Tongue (tissue), 3 donors: ENCODE results near the gene BHMT. TPM values are rescaled to one million over a fixed set of nuclear protein-coding genes. Genes with fewer than 3 reads are reported as not detected.
"Not testable (repeated sequence)": the region's sequence is repeated elsewhere in the genome, so short reads cannot be mapped to it uniquely, and the experiment has no call there.

Source experiments
- DNase-seq: peaks from one replicate; pipeline ENCODE4 v3.0.0-alpha.2; 2015
- small RNA-seq: library from RNA; depleted of rRNA; stranded (forward); fragments of <200 nt; gene quantifications from one replicate; pipeline ENCODE3, GENCODE V24; 2014; ENCODE audit warnings: low replicate concordance
- total RNA-seq: library from RNA; depleted of rRNA; stranded (reverse); fragments of >200 nt; gene quantifications from one replicate; pipeline ENCODE4 v1.2.3, GENCODE V29; 2014

The BHMT gene
- total RNA-seq, 1 donor from 2014 or later = 0.21 TPM

DNA sequence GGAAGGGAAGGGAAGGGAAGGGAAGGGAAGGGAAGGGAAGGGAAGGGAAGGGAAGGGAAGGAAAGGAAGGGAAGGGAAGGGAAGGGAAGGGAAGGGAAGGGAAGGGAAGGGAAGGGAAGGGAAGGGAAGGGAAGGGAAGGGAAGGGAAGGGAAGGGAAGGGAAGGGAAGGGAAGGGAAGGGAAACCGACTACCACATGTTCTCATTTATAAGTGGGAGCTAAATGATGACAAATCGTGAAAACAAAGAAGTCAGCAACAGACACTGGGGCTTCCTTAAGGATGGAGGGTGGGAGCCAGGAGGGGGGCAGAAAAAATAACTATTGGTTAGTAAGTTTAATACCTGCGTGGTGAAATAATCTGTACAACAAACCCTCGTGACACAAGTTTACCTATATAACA is 68.8 kb downstream of the BHMT start:
- DNase-seq = not testable (repeated sequence)

DNA sequence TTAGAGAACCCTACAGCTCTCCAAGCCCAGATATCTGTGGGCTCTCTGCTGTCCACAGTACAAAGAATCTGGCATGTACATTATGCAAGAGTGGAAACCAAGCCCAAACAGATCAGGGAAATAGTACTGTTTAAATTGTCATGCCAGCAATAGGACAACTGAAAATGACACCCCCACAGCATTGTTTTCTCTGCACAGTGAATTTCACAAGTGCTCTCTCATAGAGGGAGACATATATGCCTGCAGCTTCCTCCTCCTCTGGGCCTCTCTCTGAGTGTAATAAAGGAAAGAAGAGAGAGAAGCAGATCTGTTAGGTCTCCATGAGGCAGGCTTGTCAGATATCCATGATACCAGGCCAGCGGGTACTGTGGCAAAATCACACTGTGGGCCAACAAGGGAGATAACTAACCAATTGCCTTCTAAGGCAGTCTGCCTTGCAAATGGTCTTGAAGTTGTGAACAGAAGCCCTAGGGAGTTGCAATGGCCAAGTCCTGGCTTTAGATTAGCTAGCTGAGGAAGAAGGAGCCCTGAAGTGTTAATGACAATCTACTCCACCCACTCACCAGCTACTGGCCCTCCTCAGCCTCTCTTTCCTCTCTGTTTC is 69.9 kb downstream of the BHMT start:
- DNase-seq = no peak

Small RNAs within 50 kb of the gene (small RNA-seq; reads per million reads assigned to genes)
- gene RNY3P1 = not detected

Other genes with a start within 250 kb of the BHMT start
- 17.4 TPM for gene ARSB, start 126.5 kb upstream of the BHMT start, total RNA-seq
- 1.8 TPM for gene DMGDH, start 42.1 kb upstream of the BHMT start, total RNA-seq
- 5.1 TPM for gene BHMT2, start 42.0 kb upstream of the BHMT start, total RNA-seq
- 26.3 TPM for gene JMY, start 124.3 kb downstream of the BHMT start, total RNA-seq